ENCODE measurements around the gene MED6.

MED6 gene

GRCh38 chr14:70595443-70596185, 4.8 kb downstream of the MED6 start:
- no peak for DNase-seq

- DNase-seq, result no peak
These were observed 6.0 kb downstream of the MED6 start for GRCh38 chr14:70594461-70594860.

- DNase-seq, result no peak
These were observed 15.2 kb downstream of the MED6 start for GRCh38 chr14:70585231-70585630.

- DNase-seq, result no peak
These were observed 23.6 kb downstream of the MED6 start for GRCh38 chr14:70576891-70577290.

- DNase-seq, result no peak
These were observed 27.4 kb downstream of the MED6 start for GRCh38 chr14:70573050-70573449.

GRCh38 chr14:70571139-70571538, 29.3 kb downstream of the MED6 start:
- no peak for DNase-seq

GRCh38 chr14:70567791-70568190, 32.7 kb downstream of the MED6 start:
- DNase-seq, result peak; percentile 3

GRCh38 chr14:70563869-70564268, 36.6 kb downstream of the MED6 start:
- DNase-seq, result no peak

GRCh38 chr14:70563417-70563816, 37.0 kb downstream of the MED6 start:
- no peak for DNase-seq

GRCh38 chr14:70558356-70558755, 42.1 kb downstream of the MED6 start:
- DNase-seq, result no peak

GRCh38 chr14:70555890-70556289, 44.6 kb downstream of the MED6 start:
- DNase-seq, result no peak

- no peak for DNase-seq
These were observed 62.4 kb downstream of the MED6 start for GRCh38 chr14:70538087-70538486.

GRCh38 chr14:70536830-70537229, 63.6 kb downstream of the MED6 start:
- DNase-seq, result no peak

GRCh38 chr14:70534904-70535303, 65.6 kb downstream of the MED6 start, which contains the start of gene ADAM20:
Gene ADAM20, minus strand, starts transcription at chr14:70535004. Its CDS starts 10,247 bp downstream, at chr14:70524757.
- DNase-seq, result no peak
